ENCODE results near the gene MED13L.
A peak's percentile ranks its signal among the peaks of the same experiment; 100 is the strongest.
"Not testable (repeated sequence)": the region's sequence is repeated elsewhere in the genome, so short reads cannot be mapped to it uniquely, and the experiment has no call there.

MED13L gene

GRCh38 chr12:116012757-116013156 is 264.7 kb downstream of the MED13L start:
- no peak for DNase-seq (ENCODE audit: low spot score)

DNA sequence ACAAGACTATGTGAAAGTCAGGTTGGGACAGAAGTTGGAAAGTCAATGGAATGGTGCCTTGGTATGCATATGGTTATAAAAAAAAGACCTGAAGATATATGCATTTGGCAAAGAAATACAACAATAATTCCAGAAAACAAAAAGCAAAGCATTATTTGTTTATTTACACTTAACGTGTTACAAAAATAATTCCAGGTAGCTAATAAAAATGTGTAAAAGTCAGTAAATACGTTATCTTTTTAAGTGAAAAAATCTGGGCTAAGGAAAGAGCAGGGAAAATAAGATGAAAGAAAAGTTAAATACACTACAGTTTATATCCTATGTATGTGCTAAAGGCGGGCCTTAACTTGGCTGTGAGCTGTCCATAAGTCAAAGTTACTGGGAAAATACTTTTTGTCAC is 266.3 kb downstream of the MED13L start:
- no peak for DNase-seq (ENCODE audit: low spot score)

GRCh38 chr12:116010467-116010866 is 267.0 kb downstream of the MED13L start:
- DNase-seq (ENCODE audit: low spot score) = no peak

DNA sequence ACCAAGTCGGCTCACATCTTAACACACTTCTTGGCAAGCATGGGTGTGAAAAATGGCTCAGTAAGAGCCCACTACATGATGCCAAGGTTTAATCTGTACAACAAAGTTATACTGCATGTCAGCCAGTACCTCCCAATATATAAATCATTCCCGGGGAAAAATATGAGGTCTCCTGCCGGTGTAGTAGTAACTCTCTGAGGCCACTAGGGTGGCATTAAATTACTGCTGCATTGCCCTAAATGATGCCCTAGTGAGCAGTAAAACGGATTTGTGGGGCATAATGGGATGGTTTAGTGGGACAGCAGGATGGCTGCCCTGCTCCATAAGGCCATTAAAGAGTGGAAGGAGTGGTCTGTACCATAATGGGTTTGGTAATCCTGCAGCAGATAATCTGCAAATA is 267.7 kb downstream of the MED13L start:
- no peak for DNase-seq (ENCODE audit: low spot score)

DNA sequence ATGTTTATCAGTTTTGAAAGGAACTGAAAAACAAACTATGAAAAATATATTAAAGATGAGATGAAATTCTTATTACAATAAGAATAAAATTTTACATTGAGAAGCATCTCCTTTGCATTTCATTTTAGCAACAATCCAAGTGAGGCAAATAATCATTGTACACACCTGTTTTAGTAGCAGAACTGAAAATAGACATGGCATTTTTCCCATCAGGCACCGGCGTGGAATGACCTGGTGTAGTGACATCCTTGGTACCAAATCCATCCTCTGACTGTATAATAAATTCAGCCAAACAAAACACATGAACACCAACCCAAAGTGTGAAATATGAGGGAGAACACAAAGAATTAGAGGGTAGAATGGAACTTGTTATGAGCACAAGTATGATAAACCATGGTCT is 271.4 kb downstream of the MED13L start:
- DNase-seq (ENCODE audit: low spot score) = no peak

GRCh38 chr12:116002890-116003536 is 274.5 kb downstream of the MED13L start:
- DNase-seq (ENCODE audit: low spot score) = no peak

- no peak for DNase-seq (ENCODE audit: low spot score)
Measured at GRCh38 chr12:116000252-116000651, 277.2 kb downstream of the MED13L start.

DNA sequence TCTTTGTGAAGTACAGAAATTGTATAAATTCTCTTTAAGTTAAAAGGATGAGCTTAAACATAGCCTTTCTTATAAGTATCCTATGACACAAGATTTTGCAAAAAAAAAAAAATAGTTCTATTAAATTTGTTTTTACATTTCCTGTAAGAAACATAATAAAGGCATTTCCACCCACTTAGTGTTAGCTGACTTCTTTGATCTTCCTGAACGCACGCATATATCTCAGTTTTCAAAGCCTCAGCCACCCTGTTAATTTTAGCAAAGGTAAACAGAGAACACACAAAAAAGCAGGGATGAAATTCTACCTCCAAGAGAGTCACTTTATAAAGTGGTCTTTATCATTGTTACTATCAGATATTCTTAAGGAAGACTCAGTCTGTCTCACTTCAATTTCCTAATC is 277.9 kb downstream of the MED13L start:
- no peak for DNase-seq (ENCODE audit: low spot score)

DNA sequence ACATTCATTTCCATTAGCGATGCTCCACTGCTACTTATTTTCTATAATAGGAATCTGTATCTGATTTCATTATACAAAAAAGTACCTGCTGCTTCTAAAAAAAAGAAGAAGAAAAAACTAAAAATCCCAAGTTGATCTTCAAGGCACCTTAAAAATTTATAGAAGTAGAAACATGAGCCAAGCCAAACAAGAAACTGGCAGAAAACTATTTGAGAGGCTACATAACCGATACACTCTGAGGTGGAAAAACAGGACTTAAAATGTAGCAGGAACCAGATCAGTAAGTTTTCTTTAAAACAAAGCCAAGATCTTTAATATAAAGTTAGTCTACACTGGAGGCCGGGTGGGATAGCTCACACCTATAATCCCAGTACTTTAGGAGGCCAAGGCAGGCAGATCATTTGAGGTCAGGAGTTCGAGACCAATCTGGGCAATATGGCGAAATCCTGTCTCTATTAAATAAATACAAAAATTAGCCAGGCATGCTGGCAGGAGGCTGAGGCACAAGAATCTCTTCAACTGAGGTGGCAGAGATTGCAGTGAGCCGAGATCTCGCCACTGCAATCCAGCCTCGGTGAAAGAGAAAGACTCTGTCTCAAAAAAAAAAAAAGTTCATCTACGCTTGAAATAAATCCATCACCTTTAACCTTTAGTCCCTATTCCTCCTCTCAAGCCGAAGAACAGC is 278.6 kb downstream of the MED13L start:
- no peak for DNase-seq (ENCODE audit: low spot score)

- peak; percentile 52 for DNase-seq (ENCODE audit: low spot score)
Measured at GRCh38 chr12:115998119-115998633, 279.3 kb downstream of the MED13L start.

DNA sequence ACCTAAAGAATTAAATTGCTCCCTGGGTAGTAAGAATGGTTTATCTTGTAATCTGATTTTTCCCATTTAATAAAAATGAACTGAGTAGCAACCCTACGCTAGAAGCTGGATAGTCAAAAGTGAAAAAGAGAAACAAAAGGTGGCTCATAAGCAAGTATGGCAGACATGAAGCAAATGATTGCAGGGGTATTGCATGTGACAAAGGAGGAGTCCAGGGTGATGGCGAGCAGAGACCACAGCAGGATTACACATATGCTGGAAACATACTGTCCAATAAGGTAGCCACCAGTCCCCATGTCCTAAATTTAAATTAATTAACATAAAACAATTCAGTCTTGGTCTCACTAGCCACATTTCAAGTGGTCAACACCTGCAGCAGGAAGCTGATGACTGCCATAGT is 283.8 kb downstream of the MED13L start:
- DNase-seq (ENCODE audit: low spot score) = no peak

- no peak for DNase-seq (ENCODE audit: low spot score)
Measured at GRCh38 chr12:115990241-115990640, 287.3 kb downstream of the MED13L start.

DNA sequence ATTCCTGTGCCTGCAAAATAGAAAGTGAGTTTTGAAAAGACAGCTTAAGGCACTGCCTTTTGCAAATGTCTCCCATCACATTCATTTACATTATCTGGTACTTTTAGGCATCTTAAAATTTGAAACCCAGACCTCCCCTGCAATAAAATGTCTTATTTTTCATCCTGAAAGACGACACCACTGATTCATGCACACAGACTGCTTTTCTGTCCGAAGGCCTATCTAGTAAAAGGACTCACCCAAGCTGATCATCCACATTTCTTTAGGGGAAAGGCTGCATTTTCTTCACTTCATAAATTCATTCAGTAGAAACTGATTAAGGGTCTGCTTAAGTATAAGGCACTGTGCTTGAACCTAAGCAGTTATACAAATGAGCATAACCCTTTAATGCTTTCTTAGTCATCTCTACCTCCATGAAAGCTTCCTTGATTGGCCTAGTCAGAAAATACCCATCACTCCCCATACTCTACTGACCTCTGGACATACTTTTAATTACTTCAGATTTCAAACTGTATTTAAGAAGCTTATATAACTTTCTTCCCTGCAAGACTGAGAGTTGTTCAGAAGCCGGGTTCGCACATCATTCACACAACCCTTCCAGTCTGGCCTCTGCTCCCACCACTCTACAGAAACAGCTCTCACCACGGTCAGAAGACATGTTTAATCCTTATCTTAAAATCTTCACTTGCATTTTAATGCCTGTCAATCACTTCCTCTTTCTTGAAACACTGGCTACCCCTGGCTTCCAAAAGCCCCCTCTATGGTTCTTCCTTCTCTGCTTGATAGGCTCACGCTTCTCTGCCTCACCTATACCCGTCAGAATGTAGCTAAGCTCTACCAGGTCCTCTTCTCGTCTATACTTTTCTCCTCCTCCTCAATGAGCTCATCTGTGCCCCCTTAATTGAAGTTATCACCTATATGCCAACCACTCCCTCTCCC is 288.6 kb downstream of the MED13L start:
- no peak for DNase-seq (ENCODE audit: low spot score)

GRCh38 chr12:115988212-115988611 is 289.3 kb downstream of the MED13L start:
- DNase-seq (ENCODE audit: low spot score) = no peak

DNA sequence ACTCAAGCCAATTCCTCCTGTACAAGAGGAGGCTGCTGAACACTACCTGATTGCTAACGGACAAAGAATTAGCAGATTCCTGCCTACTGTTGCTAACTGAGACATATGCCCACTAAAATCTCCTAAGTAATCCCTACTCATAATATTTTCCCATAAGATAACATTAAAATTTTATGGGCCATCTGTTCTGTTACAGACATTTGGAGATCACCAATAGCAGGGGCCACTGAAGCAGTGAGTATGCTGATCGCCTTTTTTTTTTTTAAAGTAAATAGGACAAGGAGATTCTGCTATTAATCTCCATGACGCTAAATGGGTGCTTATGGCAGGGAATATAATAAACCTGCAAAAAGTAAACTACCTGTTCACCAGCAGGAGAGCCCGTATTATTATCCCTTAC is 292.9 kb downstream of the MED13L start:
- DNase-seq (ENCODE audit: low spot score) = no peak

DNA sequence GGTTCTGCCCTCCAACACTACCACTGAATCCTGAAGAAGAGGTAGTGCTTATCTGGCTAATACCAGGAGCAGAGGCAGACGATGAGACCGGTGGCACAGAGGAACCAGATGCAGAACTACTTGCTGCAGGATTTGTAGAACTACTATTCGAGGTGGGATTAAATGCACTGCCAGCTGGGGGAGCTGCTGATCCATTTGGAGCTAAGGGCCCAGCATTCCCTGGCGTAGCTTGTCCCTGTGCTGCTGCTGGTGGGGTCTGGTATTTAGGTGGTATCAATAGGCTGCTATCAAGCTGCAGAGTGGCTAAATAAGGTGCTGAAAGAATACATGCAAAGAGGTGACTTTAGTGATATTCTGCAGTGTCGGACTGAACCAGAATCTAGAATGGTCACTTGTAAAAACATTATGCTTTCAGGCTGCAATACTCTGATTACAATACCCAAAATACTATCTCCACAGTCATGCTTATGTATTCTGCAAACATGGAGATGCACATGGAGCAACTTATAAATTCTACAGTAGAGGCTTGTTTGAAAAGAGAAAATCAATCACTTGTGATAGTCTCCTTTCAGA is 294.2 kb downstream of the MED13L start:
- DNase-seq (ENCODE audit: low spot score) = no peak

DNA sequence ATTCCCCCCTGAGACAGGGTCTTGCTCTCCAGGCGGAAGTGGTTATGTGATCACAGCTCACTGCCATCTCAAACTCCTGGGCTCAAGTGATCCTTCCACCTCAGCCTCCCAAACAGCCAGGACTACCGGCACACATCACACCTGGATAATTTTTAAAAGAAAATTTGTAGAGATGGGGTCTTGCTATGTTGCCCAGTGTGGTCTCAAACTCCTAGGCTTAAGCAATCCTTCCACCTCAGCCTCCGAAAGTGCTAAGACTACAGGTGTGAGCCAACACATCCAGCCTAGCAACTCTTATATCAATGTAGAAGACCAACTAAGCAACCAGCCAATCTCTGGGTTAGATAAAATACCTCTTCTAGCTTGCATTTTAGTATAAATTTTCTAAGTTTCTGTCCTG is 297.2 kb downstream of the MED13L start:
- DNase-seq (ENCODE audit: low spot score) = no peak

DNA sequence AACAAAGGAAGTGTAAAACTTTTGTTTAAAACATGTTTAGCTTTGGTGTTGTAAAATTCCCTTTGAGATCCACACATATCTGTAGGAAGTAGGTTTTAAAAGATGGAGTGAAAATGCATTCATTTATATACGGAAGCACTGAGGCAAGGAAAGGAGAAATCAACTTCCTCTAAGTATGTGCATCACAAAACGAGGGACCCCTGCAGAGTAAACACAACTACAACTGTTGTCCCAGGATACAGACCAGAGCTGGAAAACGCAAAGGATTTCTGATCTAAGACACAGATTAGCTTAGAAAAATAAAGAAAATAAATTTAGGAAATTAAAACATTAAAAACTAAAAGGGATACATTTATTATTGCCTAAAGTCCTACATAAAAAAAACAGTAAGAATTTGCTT is 297.6 kb downstream of the MED13L start:
- no peak for DNase-seq (ENCODE audit: low spot score)

- no peak for DNase-seq (ENCODE audit: low spot score)
Measured at GRCh38 chr12:115979351-115979750, 298.1 kb downstream of the MED13L start.

DNA sequence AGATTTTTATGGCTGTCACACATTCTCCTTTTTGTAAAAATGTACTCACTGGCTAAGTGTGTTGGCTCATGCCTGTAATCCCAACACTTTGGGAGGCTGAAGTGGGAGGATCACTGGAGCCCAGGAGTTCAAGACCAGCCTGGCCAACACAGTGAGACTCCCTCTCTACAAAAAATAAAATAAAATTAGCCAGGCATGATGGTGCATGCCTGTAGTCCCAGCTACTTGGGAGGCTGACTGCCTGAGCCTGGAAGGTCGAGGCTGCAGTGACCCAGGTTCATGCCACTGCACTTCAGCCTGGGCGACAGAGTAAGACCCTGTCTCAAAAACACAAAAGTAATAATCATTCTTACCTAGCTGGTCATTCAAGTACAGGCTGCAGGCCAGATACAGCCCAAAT is 300.7 kb downstream of the MED13L start:
- DNase-seq (ENCODE audit: low spot score) = not testable (repeated sequence)

DNA sequence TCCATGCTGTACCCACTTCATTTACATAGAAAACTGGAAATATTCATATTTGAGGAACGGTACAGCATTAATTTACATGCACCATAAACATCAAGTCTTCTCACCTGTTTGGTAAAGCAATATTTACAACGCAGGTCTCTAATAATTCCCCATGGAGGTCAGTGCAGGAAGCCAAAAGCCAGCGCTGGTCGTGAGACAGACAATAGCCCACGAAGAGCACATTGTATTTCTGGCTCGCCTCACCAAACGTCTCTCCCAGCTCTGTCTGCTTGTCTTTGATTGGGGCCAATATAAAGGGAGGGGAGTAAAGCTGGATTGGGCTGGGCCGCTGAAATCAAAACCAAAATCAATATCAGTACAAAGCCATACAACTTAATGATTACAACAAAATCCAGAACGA is 302.1 kb downstream of the MED13L start:
- DNase-seq (ENCODE audit: low spot score) = no peak

GRCh38 chr12:115973968-115974724 is 303.3 kb downstream of the MED13L start:
- no peak for DNase-seq (ENCODE audit: low spot score)
